Measurements from ENCODE around the gene IDI2. TPM values are rescaled to one million over a fixed set of nuclear protein-coding genes. Genes with fewer than 3 reads are reported as not detected.

Gene IDI2
- total and polyA plus RNA-seq, 2 of the 13 experiments (the other 11 are each of a cell fraction or from before 2014, with no cell fraction given), result not detected

DNA sequence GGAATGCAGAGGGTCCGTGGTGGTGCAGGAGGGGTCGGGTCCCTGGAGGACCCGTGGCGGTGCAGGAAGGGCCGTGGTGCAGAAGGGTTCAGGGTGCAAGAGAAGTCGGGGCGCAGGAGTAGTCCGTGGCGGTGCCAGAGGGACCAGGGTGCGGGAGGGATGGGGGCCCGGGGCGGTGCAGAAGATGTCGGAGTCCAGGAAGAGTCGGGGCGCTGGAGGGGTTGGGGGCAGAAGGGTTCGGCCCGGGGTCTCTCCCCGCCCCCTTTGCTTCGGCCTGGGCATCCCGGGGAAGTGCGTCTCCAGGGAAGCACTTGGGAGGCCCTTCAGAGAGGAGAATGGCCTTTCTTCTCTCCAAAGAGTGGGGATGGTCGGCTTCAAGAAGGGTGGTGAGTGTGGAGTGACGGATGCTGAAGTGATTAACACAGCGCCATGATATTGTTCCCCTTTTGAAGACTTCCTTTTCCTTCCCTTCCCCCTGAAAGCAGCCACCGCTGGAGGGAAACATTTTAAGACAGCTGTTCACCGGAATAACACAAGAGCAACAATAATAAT, 31.5 kb upstream of the IDI2 start (continued):
- TF ChIP-seq CERS6 (CRISPR knock-in tag; IDR thresholded peaks at IDR 0.05), result no peak
- TF ChIP-seq ZNF768 (CRISPR knock-in tag; IDR thresholded peaks at IDR 0.05), result no peak
- no peak for TF ChIP-seq ZNF235 (CRISPR knock-in tag; IDR thresholded peaks at IDR 0.05; ENCODE audit: borderline replicate concordance)
- TF ChIP-seq HHEX (CRISPR knock-in tag; IDR thresholded peaks at IDR 0.05), result no peak
- TF ChIP-seq ZNF788 (CRISPR knock-in tag; IDR thresholded peaks at IDR 0.05; ENCODE audit: borderline replicate concordance), result 0 out of 2 replicates have a peak, but pooled peaks have one; percentile 8
- TF ChIP-seq TMF1 (CRISPR knock-in tag; IDR thresholded peaks at IDR 0.05; ENCODE audit: low read depth), result no peak
- TF ChIP-seq BCLAF1 (IDR thresholded peaks at IDR 0.05), result no peak
- TF ChIP-seq POLR2A (IDR thresholded peaks at IDR 0.05; ENCODE audit: insufficient read depth in 1 of 2, low read depth in 2 of 2, low read length in 2 of 2), result no peak
- TF ChIP-seq BRD4 (CRISPR knock-in tag; IDR thresholded peaks at IDR 0.05), result peak; percentile 6; the same call in 1 of the 2 replicates
- no peak for TF ChIP-seq PHB2 (IDR thresholded peaks at IDR 0.05; ENCODE audit: partially characterized antibody)
- 0 out of 2 replicates have a peak, but pooled peaks have one; percentile 4 for TF ChIP-seq ZNF780A (CRISPR knock-in tag; IDR thresholded peaks at IDR 0.05)
- peak; percentile 0; the same call in 1 of the 2 replicates for TF ChIP-seq ZNF317 (CRISPR knock-in tag; IDR thresholded peaks at IDR 0.05)
- no peak for TF ChIP-seq SNAPC2 (CRISPR knock-in tag; IDR thresholded peaks at IDR 0.05)
- 0 out of 2 replicates have a peak, but pooled peaks have one; percentile 0 for TF ChIP-seq MED13 (CRISPR knock-in tag; IDR thresholded peaks at IDR 0.05)
- TF ChIP-seq NFE2L2 (IDR thresholded peaks at IDR 0.05; ENCODE audit: low read length), result no peak
- 0 out of 2 replicates have a peak, but pooled peaks have one; percentile 4 for TF ChIP-seq ZBTB20 (CRISPR knock-in tag; IDR thresholded peaks at IDR 0.05; ENCODE audit: borderline replicate concordance, low read depth)
- no peak for TF ChIP-seq HMGA1 (CRISPR knock-in tag; conservative IDR thresholded peaks at IDR 0.05)
- TF ChIP-seq ZFP36 (IDR thresholded peaks at IDR 0.05; ENCODE audit: borderline replicate concordance, low read depth, low read length, partially characterized antibody), result no peak
- TF ChIP-seq YEATS2 (CRISPR knock-in tag; IDR thresholded peaks at IDR 0.05; ENCODE audit: borderline replicate concordance), result no peak
- TF ChIP-seq ZNF724P (CRISPR knock-in tag; IDR thresholded peaks at IDR 0.05; ENCODE audit: borderline replicate concordance), result no peak
- TF ChIP-seq ZNF720 (CRISPR knock-in tag; IDR thresholded peaks at IDR 0.05), result no peak
- TF ChIP-seq ATAD3A (CRISPR knock-in tag; IDR thresholded peaks at IDR 0.05), result no peak
- TF ChIP-seq EED (CRISPR knock-in tag; IDR thresholded peaks at IDR 0.05), result 0 out of 2 replicates have a peak, but pooled peaks have one; percentile 12
- no peak for TF ChIP-seq KMT2A (CRISPR knock-in tag; IDR thresholded peaks at IDR 0.05)
- TF ChIP-seq ZNF337 (CRISPR knock-in tag; IDR thresholded peaks at IDR 0.05; ENCODE audit: borderline replicate concordance, low read depth), result 0 out of 2 replicates have a peak, but pooled peaks have one; percentile 2
- peak; percentile 53; the same call in 1 of the 2 replicates for TF ChIP-seq ZFP91 (CRISPR knock-in tag; IDR thresholded peaks at IDR 0.05; ENCODE audit: borderline replicate concordance)
